Neuronal stem cell (in vitro differentiated cells): ENCODE results near the gene PDE9A.
A peak's percentile ranks its signal among the peaks of the same experiment; 100 is the strongest.

ENCODE experiments used
- DNase-seq: peaks from one replicate; pipeline ENCODE4 v3.0.0-alpha.2; 2013; ENCODE audit warnings: low spot score
- H2AFZ ChIP-seq: one replicate; pipeline ENCODE4 v1.6.1; 2013; ENCODE audit warnings: mild to moderate bottlenecking, low read length, inconsistent platforms
- H2AK5ac ChIP-seq: 2 replicates; pipeline ENCODE4 v1.6.1; 2013; ENCODE audit warnings: low read depth, mild to moderate bottlenecking, inconsistent platforms, low read length, moderate library complexity, mixed read lengths
- H2BK120ac ChIP-seq: 2 replicates; pipeline ENCODE4 v1.6.1; 2013; ENCODE audit warnings: low read depth, mild to moderate bottlenecking, inconsistent platforms, low read length, moderate library complexity, mixed read lengths
- H2BK12ac ChIP-seq: one replicate; pipeline ENCODE4 v1.6.1; 2013; ENCODE audit warnings: low read length, inconsistent platforms
- H2BK15ac ChIP-seq: 2 replicates; pipeline ENCODE4 v1.6.1; 2013; ENCODE audit warnings: mild to moderate bottlenecking, low read length, inconsistent platforms, mixed read lengths
- H2BK5ac ChIP-seq: one replicate; pipeline ENCODE4 v1.6.1; 2013; ENCODE audit warnings: inconsistent platforms, mild to moderate bottlenecking, low read length, moderate library complexity
- H3K14ac ChIP-seq: one replicate; pipeline ENCODE4 v1.6.1; 2013; ENCODE audit warnings: low read length, inconsistent platforms
- H3K18ac ChIP-seq: 2 replicates; pipeline ENCODE4 v1.6.1; 2013; ENCODE audit warnings: low read length, inconsistent platforms
- H3K23ac ChIP-seq: 2 replicates; pipeline ENCODE4 v1.6.1; 2013; ENCODE audit warnings: low read depth, mild to moderate bottlenecking, mixed read lengths, low read length, inconsistent platforms; ENCODE audit not compliant: poor library complexity
- H3K27ac ChIP-seq: replicated peaks from 3 replicates; pipeline ENCODE4 v1.5.1; 2013; ENCODE audit warnings: low read length, inconsistent platforms
- H3K27me3 ChIP-seq, 3 experiments: 2 replicates each; pipeline ENCODE4 v1.6.1; 2013; ENCODE audit warnings: low read length in 3 of 3, mild to moderate bottlenecking in 2 of 3, inconsistent platforms in 1 of 3, low read depth in 1 of 3, mixed read lengths in 1 of 3, moderate library complexity in 1 of 3; ENCODE audit not compliant: control insufficient read depth in 3 of 3, insufficient read depth in 3 of 3
- H3K36me3 ChIP-seq, 2 donors: replicated peaks in 1 of 2; 2 replicates each; pipeline ENCODE4 v1.6.1; 2013; ENCODE audit warnings: low read length in 2 of 2; ENCODE audit not compliant: control insufficient read depth in 2 of 2, insufficient read depth in 2 of 2
- H3K4ac ChIP-seq: 2 replicates; pipeline ENCODE4 v1.6.1; 2013; ENCODE audit warnings: inconsistent platforms, mild to moderate bottlenecking, low read length, moderate library complexity
- H3K4me1 ChIP-seq, 2 donors: 1 replicate in 1 of 2; 2 replicates in 1 of 2; pipeline ENCODE4 v1.6.1; 2013; ENCODE audit warnings: low read length in 2 of 2, low read depth in 1 of 2; ENCODE audit not compliant: control insufficient read depth in 2 of 2, insufficient read depth in 1 of 2
- H3K4me2 ChIP-seq: one replicate; pipeline ENCODE4 v1.6.1; 2013; ENCODE audit warnings: mild to moderate bottlenecking, low read length, inconsistent platforms; ENCODE audit not compliant: insufficient read depth, poor library complexity, severe bottlenecking
- H3K4me3 ChIP-seq, 2 donors: 2 replicates each; pipeline ENCODE4 v1.5.1; 2013; ENCODE audit warnings: low read length in 2 of 2, mild to moderate bottlenecking in 2 of 2, inconsistent platforms in 1 of 2, moderate library complexity in 1 of 2
- H3K79me1 ChIP-seq: one replicate; pipeline ENCODE4 v1.6.1; 2013; ENCODE audit warnings: low read depth, mild to moderate bottlenecking, inconsistent platforms, low read length, moderate library complexity
- H3K9ac ChIP-seq: one replicate; pipeline ENCODE4 v1.6.1; 2013; ENCODE audit warnings: mild to moderate bottlenecking, low read depth, low read length, inconsistent platforms; ENCODE audit not compliant: poor library complexity
- H3K9me3 ChIP-seq, 2 donors: replicated peaks in 1 of 2; 2 replicates each; pipeline versions ENCODE3 to v1.6.1; 2013; ENCODE audit warnings: low read length in 2 of 2, mild to moderate bottlenecking in 2 of 2, inconsistent platforms in 1 of 2, low read depth in 1 of 2, mixed read lengths in 1 of 2, moderate library complexity in 1 of 2; ENCODE audit not compliant: control insufficient read depth in 2 of 2, insufficient read depth in 1 of 2
- H4K8ac ChIP-seq: one replicate; pipeline ENCODE4 v1.6.1; 2013; ENCODE audit warnings: low read depth, mild to moderate bottlenecking, inconsistent platforms, low read length, moderate library complexity
- H4K91ac ChIP-seq: one replicate; pipeline ENCODE4 v1.6.1; 2013; ENCODE audit warnings: low read length, low read depth, mild to moderate bottlenecking, inconsistent platforms; ENCODE audit not compliant: poor library complexity
- WGBS, 2 donors: extraction: QIAGEN DNeasy Blood & Tissue Kit; methylation state at CpG; one replicate each; pipeline ENCODE4 v1.1.7; 2013; ENCODE audit warnings: missing lambda C conversion rate in 2 of 2, mixed read lengths in 1 of 2; ENCODE audit not compliant: insufficient read length in 2 of 2, insufficient replicate concordance in 1 of 2; ENCODE audit errors: extremely low coverage in 2 of 2; 5-methylcytosine and 5-hydroxymethylcytosine counted together

The PDE9A gene

GRCh38 chr21:42661688-42662429 is 8.4 kb downstream of the PDE9A start:
- peak overlapping the region; percentile 70 for H4K8ac ChIP-seq
- no peak overlapping the region for H2BK15ac ChIP-seq
- H3K9me3 ChIP-seq = peaks cover 5 to 9% of the 10 kb centered on the region in 2 donors
- peak overlapping the region; percentile 72 for H3K14ac ChIP-seq
- peak overlapping the region; percentile 7 for H2BK12ac ChIP-seq
- WGBS, 2 donors = no CpG with 5 or more reads among the region's 25 CpGs
- no peak overlapping the region for H3K18ac ChIP-seq
- H3K4me2 ChIP-seq = no peak overlapping the region
- H2BK120ac ChIP-seq = no peak overlapping the region
- peak overlapping the region; percentile 81 for H3K9ac ChIP-seq
- peak overlapping the region; percentile 28 for H4K91ac ChIP-seq
- H3K23ac ChIP-seq = peak overlapping the region; percentile 29
- H3K36me3 ChIP-seq = peaks cover 17 to 20% of the 10 kb centered on the region in 2 donors
- no peak overlapping the region for H2BK5ac ChIP-seq
- H3K27me3 ChIP-seq = peaks cover 0 to 8% (median 0%) of the 10 kb centered on the region in 3 experiments
- H3K4me1 ChIP-seq = peaks cover under 1 to 17% of the 10 kb centered on the region in 2 donors
- DNase-seq = no peak
- H3K4me3 ChIP-seq = peak overlapping the region in 1 of 2 donors; percentile 70
- no peak overlapping the region for H3K27ac ChIP-seq
- H3K79me1 ChIP-seq = peaks cover 34% of the 10 kb centered on the region
- no peak overlapping the region for H2AK5ac ChIP-seq
- H3K4ac ChIP-seq = no peak overlapping the region
- H2AFZ ChIP-seq = no peak overlapping the region

GRCh38 chr21:42662430-42663199 is 9.2 kb downstream of the PDE9A start:
- Histone ChIP-seq H3K4me2 (no peak overlapping the region), H3K14ac (peak overlapping the region; percentile 72), H2BK15ac (no peak overlapping the region), H2AFZ (no peak overlapping the region), H3K4me1 (peaks cover 8 to 22% of the 10 kb centered on the region in 2 donors), H2BK5ac (no peak overlapping the region), H2BK12ac (peak overlapping the region; percentile 65), H3K27ac (no peak overlapping the region), H3K18ac (peak overlapping the region; percentile 48), H3K4me3 (peak overlapping the region in 1 of 2 donors; percentile 70), H2BK120ac (no peak overlapping the region), H4K8ac (peak overlapping the region; percentile 70), H2AK5ac (no peak overlapping the region), H4K91ac (peak overlapping the region; percentile 28), H3K9ac (peak overlapping the region; percentile 81), H3K9me3 (peaks cover 5 to 9% of the 10 kb centered on the region in 2 donors), H3K23ac (peak overlapping the region; percentile 29), H3K27me3 (peaks cover 0 to 8% (median 0%) of the 10 kb centered on the region in 3 experiments), H3K4ac (peak overlapping the region; percentile 58), H3K79me1 (peaks cover 29% of the 10 kb centered on the region), H3K36me3 (peaks cover 17% of the 10 kb centered on the region in 2 donors)
- WGBS, 2 donors = 100% methylated on average over 4 of the region's 20 CpGs; no CpG with 5 or more reads in 1 of the 2 donors
- DNase-seq = no peak

- peaks cover 0 to 8% (median 0%) of the 10 kb centered on the region in 3 experiments for H3K27me3 ChIP-seq
- H3K4me1 ChIP-seq = peaks cover 13 to 23% of the 10 kb centered on the region in 2 donors
- no peak for DNase-seq
- H2AK5ac ChIP-seq = no peak overlapping the region
- H4K91ac ChIP-seq = peak overlapping the region; percentile 28
- peak overlapping the region; percentile 79 for H3K9ac ChIP-seq
- peak overlapping the region; percentile 72 for H3K14ac ChIP-seq
- no peak overlapping the region for H2BK5ac ChIP-seq
- H3K4me2 ChIP-seq = no peak overlapping the region
- H3K18ac ChIP-seq = peak overlapping the region; percentile 48
- peaks cover 17% of the 10 kb centered on the region in 2 donors for H3K36me3 ChIP-seq
- H3K9me3 ChIP-seq = peaks cover 5 to 9% of the 10 kb centered on the region in 2 donors
- no peak overlapping the region for H2AFZ ChIP-seq
- H3K4me3 ChIP-seq = peak overlapping the region in 1 of 2 donors; percentile 70
- no peak overlapping the region for H2BK120ac ChIP-seq
- WGBS, 2 donors = no CpG with 5 or more reads among the region's 18 CpGs
- H2BK12ac ChIP-seq = peak overlapping the region; percentile 65
- H3K27ac ChIP-seq = no peak overlapping the region
- peak overlapping the region; percentile 70 for H4K8ac ChIP-seq
- peaks cover 28% of the 10 kb centered on the region for H3K79me1 ChIP-seq
- H3K4ac ChIP-seq = peak overlapping the region; percentile 58
- no peak overlapping the region for H2BK15ac ChIP-seq
- H3K23ac ChIP-seq = peak overlapping the region; percentile 29
Measured at GRCh38 chr21:42663200-42663750, 9.9 kb downstream of the PDE9A start.
